PC-9 (cell line): ENCODE data around the gene OR5K3.

ENCODE experiments used
- EZH2 ChIP-seq: fragments of 200-600 bp; sonication (generic); IDR thresholded peaks from 2 replicates; pipeline ENCODE4 v1.8.0; 2017; ENCODE audit warnings: antibody characterized with exemption, low read depth
- TF ChIP-seq, protein P1 (sequence below): fragments of 200-600 bp; sonication (generic); conservative IDR thresholded peaks from 2 replicates; pipeline ENCODE4 v1.6.1; 2017; ENCODE audit warnings: mixed run types, antibody characterized with exemption, mild to moderate bottlenecking, moderate library complexity

DNA sequence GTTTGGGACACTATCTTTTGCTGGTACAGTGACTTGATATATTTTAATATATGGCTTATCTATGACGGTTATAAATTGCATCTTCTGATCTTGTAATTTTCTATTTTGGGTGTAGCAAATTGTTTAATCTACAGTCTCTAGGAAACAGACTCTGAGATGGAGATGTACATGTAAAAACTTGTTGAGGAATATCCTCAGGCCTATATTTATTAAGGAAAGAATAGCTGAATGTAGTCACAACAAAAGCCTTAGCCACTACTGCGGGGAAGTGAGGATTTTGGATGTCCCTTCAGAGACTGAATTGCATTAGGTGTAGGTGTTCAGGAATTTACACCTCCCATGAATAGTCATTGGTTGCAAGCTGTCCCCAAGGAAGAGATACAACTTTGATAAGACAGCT is 13.8 kb upstream of the OR5K3 start:
- TF ChIP-seq, protein P1, sequence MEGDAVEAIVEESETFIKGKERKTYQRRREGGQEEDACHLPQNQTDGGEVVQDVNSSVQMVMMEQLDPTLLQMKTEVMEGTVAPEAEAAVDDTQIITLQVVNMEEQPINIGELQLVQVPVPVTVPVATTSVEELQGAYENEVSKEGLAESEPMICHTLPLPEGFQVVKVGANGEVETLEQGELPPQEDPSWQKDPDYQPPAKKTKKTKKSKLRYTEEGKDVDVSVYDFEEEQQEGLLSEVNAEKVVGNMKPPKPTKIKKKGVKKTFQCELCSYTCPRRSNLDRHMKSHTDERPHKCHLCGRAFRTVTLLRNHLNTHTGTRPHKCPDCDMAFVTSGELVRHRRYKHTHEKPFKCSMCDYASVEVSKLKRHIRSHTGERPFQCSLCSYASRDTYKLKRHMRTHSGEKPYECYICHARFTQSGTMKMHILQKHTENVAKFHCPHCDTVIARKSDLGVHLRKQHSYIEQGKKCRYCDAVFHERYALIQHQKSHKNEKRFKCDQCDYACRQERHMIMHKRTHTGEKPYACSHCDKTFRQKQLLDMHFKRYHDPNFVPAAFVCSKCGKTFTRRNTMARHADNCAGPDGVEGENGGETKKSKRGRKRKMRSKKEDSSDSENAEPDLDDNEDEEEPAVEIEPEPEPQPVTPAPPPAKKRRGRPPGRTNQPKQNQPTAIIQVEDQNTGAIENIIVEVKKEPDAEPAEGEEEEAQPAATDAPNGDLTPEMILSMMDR = no peak
- no peak for TF ChIP-seq EZH2
